Activated CD8-positive, alpha-beta memory T cell treated with anti-CD3 and anti-CD28 coated beads for 48 hours (primary cell): ENCODE measurements around the gene KRTAP10-5.
"Not testable (repeated sequence)": the region's sequence is repeated elsewhere in the genome, so short reads cannot be mapped to it uniquely, and the experiment has no call there.

ENCODE experiments used
- DNase-seq, 3 experiments: peaks; one replicate each; pipeline ENCODE4 v3.0.0-alpha.2; 2020; ENCODE audit warnings: low read depth in 2 of 3, low spot score in 2 of 3

The KRTAP10-5 gene

GRCh38 chr21:44580231-44580821 lies at the start of gene KRTAP10-5:
Gene KRTAP10-5 (minus strand): TSS chr21:44580604. CDS start chr21:44580578, 26 bp downstream.
- DNase-seq: not testable (repeated sequence)

- DNase-seq: no peak
These were observed 48.4 kb upstream of the KRTAP10-5 start for GRCh38 chr21:44628707-44629391.

- not testable (repeated sequence) for DNase-seq
These were observed 47.4 kb upstream of the KRTAP10-5 start for GRCh38 chr21:44627831-44628233.

- not testable (repeated sequence) for DNase-seq
These were observed 46.9 kb upstream of the KRTAP10-5 start for GRCh38 chr21:44627181-44627822.

- no peak for DNase-seq
These were observed 46.3 kb upstream of the KRTAP10-5 start, which contains the start of gene KRTAP10-9 for GRCh38 chr21:44626673-44627143. Gene KRTAP10-9 (plus strand): TSS chr21:44627093. CDS start chr21:44627172, 79 bp downstream.

- DNase-seq: no peak
These were observed 45.9 kb upstream of the KRTAP10-5 start for GRCh38 chr21:44626262-44626661.

GRCh38 chr21:44625756-44626155 lies 45.4 kb upstream of the KRTAP10-5 start:
- DNase-seq: no peak

- no peak for DNase-seq
These were observed 43.2 kb upstream of the KRTAP10-5 start for GRCh38 chr21:44623575-44623974.

GRCh38 chr21:44619886-44620285 lies 39.5 kb upstream of the KRTAP10-5 start:
- no peak for DNase-seq

- peak in 1 of 3 experiments; percentile 10 for DNase-seq
These were observed 38.5 kb upstream of the KRTAP10-5 start for GRCh38 chr21:44618909-44619308.

- no peak for DNase-seq
These were observed 38.1 kb upstream of the KRTAP10-5 start for GRCh38 chr21:44618504-44618903.

- DNase-seq: no peak
These were observed 36.7 kb upstream of the KRTAP10-5 start for GRCh38 chr21:44617071-44617501.

- no peak for DNase-seq
These were observed 36.2 kb upstream of the KRTAP10-5 start for GRCh38 chr21:44616591-44616926.

- DNase-seq: no peak
These were observed 35.6 kb upstream of the KRTAP10-5 start for GRCh38 chr21:44615911-44616590.

- DNase-seq: no peak
These were observed 35.1 kb upstream of the KRTAP10-5 start for GRCh38 chr21:44615466-44615865.

GRCh38 chr21:44614961-44615391 lies 34.6 kb upstream of the KRTAP10-5 start:
- DNase-seq: no peak

- no peak for DNase-seq
These were observed 33.8 kb upstream of the KRTAP10-5 start for GRCh38 chr21:44614161-44614631.

GRCh38 chr21:44613386-44614155 lies 33.2 kb upstream of the KRTAP10-5 start:
- DNase-seq: no peak

- no peak for DNase-seq
These were observed 32.3 kb upstream of the KRTAP10-5 start for GRCh38 chr21:44612669-44613229.

GRCh38 chr21:44612029-44612486 lies 31.7 kb upstream of the KRTAP10-5 start, which contains the start of gene KRTAP10-8:
Gene KRTAP10-8 (plus strand): TSS chr21:44612079. CDS start chr21:44612101, 22 bp downstream.
- no peak for DNase-seq
